Measurements from ENCODE around the gene TDRD9. TPM values are rescaled to one million over a fixed set of nuclear protein-coding genes. Genes with fewer than 3 reads are reported as not detected.

The TDRD9 gene
- polyA plus RNA-seq, 1 donor, result 0.62 TPM

DNA sequence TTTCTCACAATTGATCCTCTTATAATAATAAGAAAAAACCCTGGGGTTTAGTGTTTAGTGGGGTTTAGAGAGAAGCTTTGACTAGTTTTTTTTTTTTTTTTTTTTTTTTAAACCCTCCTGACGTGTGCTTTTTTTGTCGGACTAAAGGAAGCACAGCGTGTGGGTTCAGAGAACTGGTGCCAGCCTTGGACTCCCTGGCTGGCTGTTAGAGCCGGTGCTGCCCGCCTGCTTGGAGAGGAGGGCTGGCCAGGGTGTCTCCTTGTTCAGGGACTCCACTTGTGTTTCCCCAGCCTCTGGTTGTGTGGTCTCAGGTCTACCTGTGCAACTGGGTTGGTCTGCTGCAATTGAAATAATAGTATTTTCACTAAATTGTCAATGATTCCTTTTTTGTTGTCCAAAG, 103.1 kb downstream of the TDRD9 start:
- no peak for DNase-seq (ENCODE audit: low read depth)

- no peak for DNase-seq (ENCODE audit: low read depth)
These were observed 106.9 kb downstream of the TDRD9 start for GRCh38 chr14:104034976-104035699.

DNA sequence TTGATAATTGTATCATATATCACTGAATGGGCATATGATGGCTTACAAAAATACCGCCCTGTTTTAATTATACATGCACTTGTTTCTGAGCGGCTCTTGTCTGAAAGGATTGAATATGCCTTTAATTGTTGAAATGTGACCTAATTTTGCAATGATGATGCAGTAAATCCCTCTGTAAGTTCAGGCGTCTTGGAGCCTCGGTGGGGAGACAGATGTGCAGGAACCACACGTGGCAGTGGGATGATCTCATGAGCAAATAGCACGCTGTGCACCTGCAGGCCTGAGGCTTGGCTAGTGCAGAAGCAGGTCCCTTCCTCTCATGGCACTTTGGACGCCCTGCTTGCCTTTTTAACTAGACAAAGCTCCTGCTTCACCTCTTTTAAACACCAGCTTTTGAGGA, 108.0 kb downstream of the TDRD9 start:
- DNase-seq (ENCODE audit: low read depth), result no peak

DNA sequence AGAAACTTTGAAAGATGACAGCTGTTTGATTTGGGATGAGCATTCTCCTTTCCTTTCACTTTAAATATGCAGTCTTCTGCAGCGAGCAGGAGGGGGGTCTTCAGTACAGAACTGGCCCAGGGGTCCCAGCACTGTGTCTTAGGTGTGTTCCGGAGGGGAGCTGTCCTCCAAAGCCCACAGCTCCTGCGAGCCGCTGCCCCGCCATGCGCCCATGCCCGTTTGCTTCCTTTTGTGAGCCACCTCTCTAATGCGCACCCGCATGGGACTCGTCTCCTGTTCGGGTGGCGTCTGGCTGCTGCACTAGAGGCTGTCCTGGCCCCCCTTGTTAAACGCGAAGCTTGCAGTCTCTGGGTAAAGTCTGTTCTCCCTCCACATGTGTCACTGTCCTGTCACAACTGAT, 108.8 kb downstream of the TDRD9 start:
- DNase-seq (ENCODE audit: low read depth), result no peak

DNA sequence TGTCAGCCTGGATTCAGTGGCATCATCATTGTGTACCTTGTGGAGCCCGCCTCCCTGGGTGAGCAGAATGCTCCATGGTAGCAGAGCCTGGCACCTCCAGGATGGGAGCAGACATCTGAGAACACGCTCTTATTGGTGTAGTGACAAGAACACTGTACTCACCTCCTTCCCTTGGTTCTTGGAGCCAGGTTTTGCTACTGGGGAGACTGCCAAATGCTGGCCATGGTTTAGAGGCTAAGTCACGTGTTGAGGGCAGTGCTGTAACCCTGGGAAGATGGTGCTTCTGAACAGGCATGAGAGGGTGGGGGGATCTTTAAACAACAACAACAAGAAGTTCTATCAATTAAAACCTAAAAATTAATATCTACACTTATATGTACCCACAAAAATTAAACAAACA, 109.6 kb downstream of the TDRD9 start:
- DNase-seq (ENCODE audit: low read depth), result no peak

DNA sequence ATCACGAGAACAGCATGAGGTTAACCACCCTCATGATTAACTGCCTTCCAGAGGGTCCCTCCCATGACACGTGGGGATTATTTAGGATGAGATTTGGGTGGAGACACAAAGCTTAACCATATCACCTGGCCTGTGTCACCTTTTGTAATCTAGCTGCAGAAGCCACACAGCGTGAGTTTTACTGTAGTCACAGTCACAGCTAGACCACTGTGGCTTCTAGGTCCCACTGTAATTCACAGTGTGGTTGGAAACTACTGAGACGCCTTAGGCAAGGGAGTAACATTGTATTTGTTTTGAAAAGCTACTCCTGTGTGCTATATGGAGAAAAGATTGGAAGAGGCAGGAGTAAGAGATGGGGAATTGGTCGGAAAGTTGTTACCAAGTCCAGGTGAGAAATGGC, 111.0 kb downstream of the TDRD9 start:
- DNase-seq (ENCODE audit: low read depth), result no peak

DNA sequence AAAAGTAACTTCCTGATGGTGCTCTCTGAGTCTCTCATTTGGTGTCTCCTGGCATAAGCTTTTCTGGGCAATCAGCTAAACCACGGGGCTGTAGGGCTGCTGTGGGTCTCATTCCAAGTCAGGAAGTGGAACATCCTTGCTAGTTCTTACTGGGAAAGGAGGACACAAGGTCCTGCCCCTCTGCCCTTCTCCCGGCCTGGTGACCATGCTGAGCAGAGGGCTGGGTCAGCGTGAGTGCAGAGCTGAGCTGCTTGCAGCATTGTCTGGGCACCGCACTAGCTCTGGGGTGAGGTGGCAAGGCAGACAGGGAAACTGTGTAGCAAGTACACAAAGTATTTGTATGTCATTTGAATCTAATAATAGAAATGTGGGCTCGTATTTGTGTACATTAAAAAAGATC, 112.3 kb downstream of the TDRD9 start:
- DNase-seq (ENCODE audit: low read depth), result no peak

GRCh38 chr14:104041430-104042104, 113.3 kb downstream of the TDRD9 start:
- DNase-seq (ENCODE audit: low read depth), result no peak

GRCh38 chr14:104044016-104044415, 115.8 kb downstream of the TDRD9 start:
- DNase-seq (ENCODE audit: low read depth), result no peak

DNA sequence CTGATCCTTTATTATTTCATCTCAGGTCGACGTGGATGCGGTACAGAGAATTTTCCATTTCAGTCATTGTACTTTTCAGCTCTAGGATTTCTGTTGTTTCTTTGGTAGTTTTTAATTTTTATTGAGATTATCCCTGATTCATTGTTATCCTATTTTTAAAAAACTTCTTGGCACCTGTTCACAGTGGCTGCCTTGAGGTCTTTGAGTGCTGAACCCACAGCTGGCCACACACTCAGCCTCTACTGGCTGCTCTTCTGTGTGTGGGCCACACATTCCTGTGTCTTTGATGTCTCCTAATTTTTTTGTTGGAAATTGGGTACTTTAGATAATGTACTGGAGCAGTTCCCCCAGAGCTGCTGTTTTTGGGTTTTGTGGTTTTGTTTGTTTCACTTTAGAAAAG, 119.5 kb downstream of the TDRD9 start:
- no peak for DNase-seq (ENCODE audit: low read depth)

GRCh38 chr14:104048758-104049507, 120.7 kb downstream of the TDRD9 start:
- DNase-seq (ENCODE audit: low read depth), result no peak

GRCh38 chr14:104049576-104050240, 121.5 kb downstream of the TDRD9 start:
- DNase-seq (ENCODE audit: low read depth), result no peak

DNA sequence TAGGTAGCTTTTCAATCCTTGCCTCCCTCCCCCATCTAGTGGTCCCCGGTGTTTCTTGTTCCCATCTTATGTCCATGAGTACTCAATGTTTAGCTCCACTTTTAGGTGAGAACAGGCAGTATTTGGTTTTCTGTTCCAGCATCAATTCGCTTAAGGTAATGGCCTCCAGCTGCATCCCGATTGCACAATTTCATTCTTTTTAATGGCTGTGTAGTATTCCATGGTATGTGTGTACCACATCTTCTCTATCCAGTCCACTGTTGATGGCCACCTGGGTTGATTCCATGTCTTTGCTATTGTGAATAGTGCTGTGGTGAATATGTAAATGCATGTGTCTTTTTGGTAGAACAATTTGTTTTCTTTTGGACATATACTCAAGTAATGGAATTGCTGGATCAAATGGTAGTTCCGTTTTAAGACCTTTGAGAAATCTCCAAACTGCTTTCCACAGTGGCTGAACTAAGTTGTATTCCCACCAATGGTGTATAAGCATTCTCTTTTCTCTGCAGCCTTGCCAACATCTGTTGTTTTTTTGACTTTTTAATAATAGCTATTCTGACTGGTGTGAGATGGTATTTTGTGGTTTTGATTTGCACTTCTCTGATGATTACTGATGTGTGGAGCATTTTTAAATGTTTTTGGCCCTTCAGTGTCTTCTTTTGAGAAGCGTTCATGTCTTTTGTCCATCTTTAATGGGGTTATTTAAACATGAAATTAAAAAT, 123.0 kb downstream of the TDRD9 start:
- DNase-seq (ENCODE audit: low read depth), result no peak

GRCh38 chr14:104054222-104054905, 126.1 kb downstream of the TDRD9 start:
- DNase-seq (ENCODE audit: low read depth), result no peak

DNA sequence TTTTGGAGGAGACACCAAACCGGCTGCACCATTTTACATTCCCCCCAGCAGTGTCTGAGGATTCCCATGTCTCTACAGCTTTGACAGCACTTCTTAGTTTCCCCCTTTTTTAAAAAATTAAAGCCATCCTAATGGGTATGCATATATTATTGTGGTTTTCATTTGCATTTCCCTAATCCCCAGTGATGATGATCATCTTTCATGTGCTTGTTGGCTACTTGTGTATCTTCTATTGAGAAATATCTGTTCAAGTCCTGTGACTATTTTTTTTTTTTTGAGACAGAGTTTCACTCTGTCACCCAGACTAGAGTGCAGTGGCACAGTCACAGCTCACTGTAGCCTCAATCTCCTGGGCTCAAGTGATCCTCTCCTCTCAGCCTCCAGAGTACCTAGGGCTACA, 134.0 kb downstream of the TDRD9 start:
- no peak for DNase-seq (ENCODE audit: low read depth)

- no peak for DNase-seq (ENCODE audit: low read depth)
These were observed 135.7 kb downstream of the TDRD9 start for GRCh38 chr14:104064003-104064402.

- DNase-seq (ENCODE audit: low read depth), result no peak
These were observed 138.0 kb downstream of the TDRD9 start for GRCh38 chr14:104066279-104066678.

DNA sequence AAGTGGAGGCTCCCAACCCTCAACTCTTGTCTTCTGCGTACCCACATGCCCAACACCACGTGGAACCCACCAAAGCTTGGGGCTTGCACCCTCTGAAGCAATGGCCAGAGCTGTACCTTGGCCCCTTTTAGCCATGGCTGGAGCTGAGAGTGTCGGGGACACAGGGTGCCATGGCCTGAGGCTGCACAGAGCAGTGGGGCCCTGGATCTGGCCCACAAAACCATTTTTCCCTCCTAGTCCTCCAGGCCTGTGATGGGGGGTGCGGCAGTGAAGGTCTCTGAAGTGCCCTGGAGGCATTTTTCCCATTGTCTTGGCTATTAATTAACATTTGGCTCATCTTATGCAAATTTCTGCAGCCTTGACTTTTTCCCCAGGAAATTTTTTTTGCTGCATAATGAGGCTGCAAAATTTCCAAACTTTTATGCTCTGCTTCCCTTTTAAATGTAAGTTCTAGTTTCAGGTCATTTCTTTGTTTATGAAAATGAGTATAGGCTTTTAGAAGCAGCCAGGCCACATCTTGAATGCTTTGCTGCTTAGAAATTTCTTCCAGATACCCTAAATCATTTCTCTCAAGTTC, 138.6 kb downstream of the TDRD9 start:
- DNase-seq (ENCODE audit: low read depth), result no peak

DNA sequence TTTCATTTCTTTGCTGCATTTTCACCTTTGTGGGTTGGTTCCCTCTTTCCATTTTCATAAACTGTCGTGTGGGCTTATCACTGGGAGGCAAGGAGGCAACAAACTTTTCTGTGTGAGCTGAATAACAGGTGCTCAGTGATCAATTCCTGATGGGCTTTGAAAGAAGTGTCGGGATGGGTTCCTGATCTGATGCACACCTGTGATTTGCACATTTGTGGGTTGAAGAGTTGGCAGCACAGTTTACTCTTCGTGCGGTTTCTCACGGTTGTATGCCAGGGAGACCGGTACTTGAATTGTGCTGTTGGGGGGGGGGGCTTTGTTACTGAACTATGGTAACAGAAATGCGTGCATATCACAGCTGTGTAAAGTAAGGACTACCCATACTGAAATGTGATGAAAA, 141.3 kb downstream of the TDRD9 start:
- DNase-seq (ENCODE audit: low read depth), result no peak

DNA sequence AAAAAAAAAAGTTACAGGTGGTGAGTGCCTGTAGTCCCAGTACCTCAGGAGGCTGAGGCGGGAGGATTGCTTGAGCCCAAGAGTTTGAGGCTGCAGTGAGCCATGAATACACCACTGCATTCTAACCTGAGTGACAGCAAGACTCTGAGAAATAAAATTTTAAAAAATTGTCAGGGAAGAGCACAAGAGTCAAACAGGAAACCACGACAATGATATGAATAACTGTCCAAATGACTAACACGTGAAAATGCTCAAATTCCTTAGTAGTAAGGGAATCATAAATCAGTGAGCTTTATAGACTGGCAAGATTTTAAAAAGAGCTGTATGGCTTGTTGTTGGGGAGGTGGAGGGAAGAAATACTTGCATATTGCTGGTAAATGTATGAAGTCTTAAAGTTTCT, 144.3 kb downstream of the TDRD9 start:
- no peak for DNase-seq (ENCODE audit: low read depth)

GRCh38 chr14:104073764-104074163, 145.5 kb downstream of the TDRD9 start:
- no peak for DNase-seq (ENCODE audit: low read depth)

All from forelimb muscle (tissue), 1 donor.